HCT116 (cell line): Measurements from ENCODE around the gene ANKHD1. TPM values are rescaled to one million over a fixed set of nuclear protein-coding genes. Genes with fewer than 3 reads are reported as not detected.

Experiments
- ATAC-seq: fragments of 200-7000 bp; cut with Tn5 transposase; 2 replicates; pipeline ENCODE4 v1.9.1; 2020; ENCODE audit warnings: mild to moderate bottlenecking, moderate library complexity
- BruUV-seq: library from RNA; stranded (reverse); fragments of 400-500 nt; replicated peaks from 2 replicates; lab custom pipeline; 2021; lab: Mats Ljungman, UMichigan
- CTCF ChIA-PET: fragments of 300-600 bp; sonication (Branson Sonifier 250); formaldehyde crosslinking; loops from one replicate; lab custom pipeline; 2021; ENCODE audit warnings: antibody characterized with exemption; lab: Charles Lee
- POLR2A ChIA-PET: fragments of 300-600, 350-600 bp; sonication (Branson Sonifier 250); formaldehyde crosslinking; loops from one replicate; lab custom pipeline; 2021; ENCODE audit warnings: antibody characterized with exemption; lab: Charles Lee
- RAD21 ChIA-PET, 2 experiments: fragments of 300-600 bp; sonication (Branson Sonifier 250); formaldehyde crosslinking; loops; one replicate each; lab custom pipeline; 2023; ENCODE audit warnings: low total read pairs in 2 of 2; ENCODE audit not compliant: uncharacterized antibody in 2 of 2, unreplicated experiment in 2 of 2, low non-redundant PET in 1 of 2; lab: Charles Lee
- DNase-seq: peaks from one replicate; pipeline ENCODE4 v3.0.0-alpha.2; 2010; ENCODE audit warnings: low read depth, low spot score
- H2AFZ ChIP-seq: fragments of 200-600 bp; shearing (Covaris generic), sonication (generic); 2 replicates; pipeline ENCODE4 v1.6.1; 2017; ENCODE audit warnings: low read depth, mixed run types, mixed read lengths, antibody characterized with exemption, low read length; ENCODE audit not compliant: poor library complexity, severe bottlenecking
- H3K27ac ChIP-seq: 2 replicates; pipeline ENCODE4 v1.5.1; 2012; ENCODE audit warnings: low read depth, low read length
- H3K27me3 ChIP-seq: fragments of 200-600 bp; sonication (generic); 2 replicates; pipeline ENCODE4 v1.6.1; 2016; ENCODE audit warnings: mixed run types, low read length, mixed read lengths; ENCODE audit not compliant: insufficient read depth
- H3K36me3 ChIP-seq, 2 experiments: fragments of 200-500 bp in 1 of 2; fragments of 200-600 bp in 1 of 2; sonication (Bioruptor generic) in 1 of 2; sonication (generic) in 1 of 2; 2 replicates each; pipeline versions ENCODE4 v1.5.1 to v1.6.1; 2014 to 2016; ENCODE audit warnings: low read length in 2 of 2, inconsistent platforms in 1 of 2, mixed read lengths in 1 of 2, mixed run types in 1 of 2; ENCODE audit not compliant: insufficient read depth in 2 of 2, control insufficient read depth in 1 of 2
- H3K4me1 ChIP-seq, 2 experiments: fragments of 200-600 bp in 1 of 2; sonication (generic) in 1 of 2; 2 replicates each; pipeline versions ENCODE4 v1.5.1 to v1.6.1; 2012 to 2017; ENCODE audit warnings: low read length in 2 of 2, inconsistent platforms in 1 of 2, mild to moderate bottlenecking in 1 of 2, mixed read lengths in 1 of 2, mixed run types in 1 of 2, moderate library complexity in 1 of 2; ENCODE audit not compliant: insufficient read depth in 2 of 2, control insufficient read depth in 1 of 2
- H3K4me2 ChIP-seq: fragments of 200-600 bp; sonication (generic); 2 replicates; pipeline ENCODE4 v1.6.1; 2017; ENCODE audit warnings: mixed run types, low read length, mixed read lengths
- H3K4me3 ChIP-seq, 2 experiments: fragments of 200-600 bp in 1 of 2; sonication (generic) in 1 of 2; replicated peaks in 1 of 2; 2 replicates each; pipeline ENCODE4 v1.5.1; 2011 to 2016; ENCODE audit warnings: low read length in 2 of 2, control low read depth in 1 of 2, low read depth in 1 of 2, mild to moderate bottlenecking in 1 of 2, mixed read lengths in 1 of 2, mixed run types in 1 of 2
- H3K79me2 ChIP-seq: fragments of 200-600 bp; sonication (generic); 2 replicates; pipeline ENCODE4 v1.6.1; 2017; ENCODE audit warnings: mild to moderate bottlenecking, mixed run types, low read length, moderate library complexity, mixed read lengths; ENCODE audit not compliant: insufficient read depth
- H3K9ac ChIP-seq: fragments of 200-600 bp; sonication (generic); 2 replicates; pipeline ENCODE4 v1.6.1; 2016; ENCODE audit warnings: low read length, mixed read lengths
- H3K9me2 ChIP-seq: fragments of 200-600 bp; sonication (generic), shearing (Covaris generic); 2 replicates; pipeline ENCODE4 v1.6.1; 2017; ENCODE audit warnings: mixed run types, mild to moderate bottlenecking, moderate library complexity; ENCODE audit not compliant: insufficient read depth
- H3K9me3 ChIP-seq, 2 experiments: fragments of 200-500 bp in 1 of 2; fragments of 200-600 bp in 1 of 2; sonication (Bioruptor generic) in 1 of 2; sonication (generic) in 1 of 2; 2 replicates each; pipeline ENCODE4 v1.6.1; 2014 to 2017; ENCODE audit warnings: low read length in 2 of 2, mixed read lengths in 2 of 2, inconsistent platforms in 1 of 2, low read depth in 1 of 2, mild to moderate bottlenecking in 1 of 2, mixed run types in 1 of 2, moderate library complexity in 1 of 2; ENCODE audit not compliant: control insufficient read depth in 1 of 2, insufficient read depth in 1 of 2
- H4K20me1 ChIP-seq: fragments of 200-600 bp; sonication (generic), shearing (Covaris generic); 2 replicates; pipeline ENCODE4 v1.6.1; 2017; ENCODE audit warnings: mixed run types, mild to moderate bottlenecking, moderate library complexity; ENCODE audit not compliant: insufficient read depth
- CBX3 ChIP-seq: IDR thresholded peaks from 2 replicates; pipeline ENCODE4 v1.6.1; 2012; ENCODE audit warnings: low read depth
- CEBPB ChIP-seq: IDR thresholded peaks from 2 replicates; pipeline ENCODE4 v1.6.1; 2012; ENCODE audit warnings: low read depth
- EGR1 ChIP-seq: IDR thresholded peaks from 2 replicates; pipeline ENCODE4 v1.6.1; 2012; ENCODE audit warnings: low read depth
- EZH2 ChIP-seq: fragments of 200-600 bp; sonication (generic); IDR thresholded peaks from 2 replicates; pipeline ENCODE4 v1.6.1; 2017; ENCODE audit warnings: antibody characterized with exemption, mixed run types
- FOSL1 ChIP-seq: IDR thresholded peaks from 2 replicates; pipeline ENCODE4 v1.6.1; 2012; ENCODE audit warnings: low read depth
- JUND ChIP-seq: IDR thresholded peaks from 2 replicates; pipeline ENCODE4 v1.6.1; 2012
- POLR2AphosphoS5 ChIP-seq: IDR thresholded peaks from 2 replicates; pipeline ENCODE4 v1.6.1; 2011; ENCODE audit warnings: mild to moderate bottlenecking, low read depth, low read length, moderate library complexity
- YY1 ChIP-seq: IDR thresholded peaks from 2 replicates; pipeline ENCODE4 v1.6.1; 2011; ENCODE audit warnings: low read length, low read depth, moderate library complexity, mild to moderate bottlenecking; ENCODE audit not compliant: insufficient replicate concordance; ENCODE audit errors: extremely low read depth
- intact Hi-C: fragments of 100-400 bp; cut with micrococcal nuclease; formaldehyde crosslinking; loops from 2 replicates; pipeline ENCODE4 v1.10.0; 2022
- total RNA-seq: library from RNA; stranded (reverse); gene quantifications from one replicate; pipeline ENCODE4 v1.2.1, GENCODE V29; 2021; ENCODE audit not compliant: unreplicated experiment
- TF ChIP-seq, protein P1 (sequence below), 3 experiments: fragments of 200-600 bp in 1 of 3; sonication (generic) in 1 of 3; IDR thresholded peaks in 2 of 3; conservative IDR thresholded peaks in 1 of 3; 2 replicates each; pipeline ENCODE4 v1.5.1; 2012 to 2017; ENCODE audit warnings: low read depth in 2 of 3, low read length in 2 of 3, antibody characterized with exemption in 1 of 3, borderline replicate concordance in 1 of 3, control low read depth in 1 of 3, mild to moderate bottlenecking in 1 of 3, mixed read lengths in 1 of 3, mixed run types in 1 of 3, moderate library complexity in 1 of 3; ENCODE audit not compliant: insufficient read depth in 1 of 3
- TF ChIP-seq, protein P2 (sequence below): IDR thresholded peaks from 2 replicates; pipeline ENCODE4 v1.6.1; 2012
- TF ChIP-seq, protein P3 (sequence below): IDR thresholded peaks from 2 replicates; pipeline ENCODE4 v1.6.1; 2011; ENCODE audit warnings: mild to moderate bottlenecking, low read length, moderate library complexity; ENCODE audit not compliant: insufficient replicate concordance; ENCODE audit errors: extremely low read depth

Gene ANKHD1
- total RNA-seq, 1 experiment from 2014 or later = 80.8 TPM

DNA sequence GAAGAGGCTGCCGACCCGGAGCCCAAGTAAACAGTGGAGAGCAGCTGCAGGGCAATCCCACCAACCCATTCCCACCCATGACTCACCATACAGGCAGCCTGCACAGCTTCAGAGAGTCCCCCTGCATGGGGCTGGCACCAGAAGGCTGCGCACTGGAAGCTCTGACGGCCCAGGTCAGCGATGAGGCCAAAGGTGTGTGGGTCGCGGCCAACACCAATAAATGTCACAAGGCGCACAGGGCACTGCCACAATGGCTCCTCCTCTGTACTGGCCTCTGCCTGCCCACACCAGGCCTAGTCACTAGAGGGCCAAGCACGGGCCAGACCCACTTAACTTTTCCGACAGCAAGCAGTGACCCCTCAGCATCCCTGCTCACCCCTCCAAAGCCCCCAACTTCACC is 158.6 kb downstream of the ANKHD1 start:
- Histone ChIP-seq H2AFZ (no peak overlapping the region), H3K27me3 (no peaks in the 10 kb centered on the region), H3K4me2 (no peak overlapping the region), H3K9me2 (no peaks in the 10 kb centered on the region), H3K36me3 (0 out of 4 replicates have a peak, but pooled peaks cover 0 to 5% of the 10 kb centered on the region in 2 experiments), H3K9ac (no peak overlapping the region), H3K27ac (no peak overlapping the region), H4K20me1 (no peaks in the 10 kb centered on the region; the same call in 1 of the 2 replicates), H3K9me3 (no peaks in the 10 kb centered on the region), H3K4me1 (peaks cover 8 to 32% of the 10 kb centered on the region in 2 experiments), H3K4me3 (no peak overlapping the region), H3K79me2 (peaks cover 26% of the 10 kb centered on the region)
- DNase-seq (no peak), ATAC-seq (no peak)
- ChIA-PET RAD21 (no interaction called here), CTCF (no interaction called here), POLR2A (no interaction called here)
- no peak for TF ChIP-seq CBX3
- TF ChIP-seq EGR1 = no peak
- TF ChIP-seq, protein P1, sequence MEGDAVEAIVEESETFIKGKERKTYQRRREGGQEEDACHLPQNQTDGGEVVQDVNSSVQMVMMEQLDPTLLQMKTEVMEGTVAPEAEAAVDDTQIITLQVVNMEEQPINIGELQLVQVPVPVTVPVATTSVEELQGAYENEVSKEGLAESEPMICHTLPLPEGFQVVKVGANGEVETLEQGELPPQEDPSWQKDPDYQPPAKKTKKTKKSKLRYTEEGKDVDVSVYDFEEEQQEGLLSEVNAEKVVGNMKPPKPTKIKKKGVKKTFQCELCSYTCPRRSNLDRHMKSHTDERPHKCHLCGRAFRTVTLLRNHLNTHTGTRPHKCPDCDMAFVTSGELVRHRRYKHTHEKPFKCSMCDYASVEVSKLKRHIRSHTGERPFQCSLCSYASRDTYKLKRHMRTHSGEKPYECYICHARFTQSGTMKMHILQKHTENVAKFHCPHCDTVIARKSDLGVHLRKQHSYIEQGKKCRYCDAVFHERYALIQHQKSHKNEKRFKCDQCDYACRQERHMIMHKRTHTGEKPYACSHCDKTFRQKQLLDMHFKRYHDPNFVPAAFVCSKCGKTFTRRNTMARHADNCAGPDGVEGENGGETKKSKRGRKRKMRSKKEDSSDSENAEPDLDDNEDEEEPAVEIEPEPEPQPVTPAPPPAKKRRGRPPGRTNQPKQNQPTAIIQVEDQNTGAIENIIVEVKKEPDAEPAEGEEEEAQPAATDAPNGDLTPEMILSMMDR (IDR thresholded peaks at IDR 0.05 in 2 of 3, conservative IDR thresholded peaks at IDR 0.05 in 1 of 3; ENCODE audit: borderline replicate concordance in 1 of 3, insufficient read depth in 1 of 3, low read depth in 2 of 3, low read length in 2 of 3) = 0 out of 6 replicates have a peak, but pooled peaks of 1 of the 3 experiments have one; percentile 7
- no TSS peak for BruUV-seq
- intact Hi-C loops = loop anchor here (5.0 kb wide), 1 partner anchor 77 kb away; the partner anchor contains the start of gene TMCO6

DNA sequence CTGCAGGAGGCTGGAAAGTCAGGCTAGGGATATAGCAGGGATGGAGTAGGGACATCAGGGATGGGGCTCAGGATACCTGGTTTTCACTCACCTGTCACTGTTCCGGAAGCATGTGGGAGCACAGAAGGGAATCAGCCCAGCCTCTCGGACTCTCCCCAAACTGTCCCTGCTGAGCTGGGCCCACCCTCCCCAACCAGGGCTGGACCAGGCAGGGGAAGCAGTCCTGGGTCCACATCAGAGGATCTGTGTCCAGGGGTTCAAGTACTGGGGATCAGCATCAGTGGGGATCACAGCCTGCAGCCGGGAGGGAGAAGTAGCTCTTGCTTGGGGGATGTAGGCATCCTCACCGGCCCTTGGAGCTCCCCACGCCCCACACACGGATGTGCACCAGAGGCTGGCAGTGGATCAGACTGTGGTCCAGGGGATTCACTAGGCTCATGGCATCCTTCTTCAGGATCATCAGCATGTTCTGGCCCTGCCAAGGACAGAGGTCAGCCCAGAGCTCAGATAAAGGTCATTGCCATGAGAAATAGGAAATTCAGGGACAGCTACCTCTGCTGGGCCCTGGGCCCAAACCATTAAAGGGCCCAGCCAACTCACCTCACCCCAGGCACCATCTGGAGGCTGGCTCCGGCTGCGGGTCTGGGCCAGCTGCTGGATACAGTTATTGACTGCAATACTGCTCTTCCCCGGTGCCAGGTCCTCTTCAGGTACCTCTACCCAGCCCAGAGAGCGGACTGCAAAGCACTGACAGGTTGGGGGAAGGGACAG is 160.3 kb downstream of the ANKHD1 start:
- Histone ChIP-seq H3K27me3 (no peaks in the 10 kb centered on the region), H3K36me3 (peaks cover 0 to 5% of the 10 kb centered on the region in 2 experiments; a peak in 1 of 4 replicates), H2AFZ (no peak overlapping the region), H3K4me2 (no peak overlapping the region), H3K9ac (no peak overlapping the region), H4K20me1 (no peaks in the 10 kb centered on the region), H3K27ac (no peak overlapping the region), H3K4me3 (no peak overlapping the region), H3K79me2 (peaks cover 26% of the 10 kb centered on the region), H3K9me3 (no peaks in the 10 kb centered on the region), H3K9me2 (no peaks in the 10 kb centered on the region), H3K4me1 (peaks cover 11 to 28% of the 10 kb centered on the region in 2 experiments)
- ATAC-seq (no peak), DNase-seq (no peak)
- ChIA-PET CTCF (interaction anchor here (0.6 kb wide), 1 partner anchor 14 kb away, joined by 3 read pairs; no protein-coding TSS in a partner anchor), POLR2A (no interaction called here), RAD21 (no interaction called here)
- intact Hi-C loops = loop anchor here (5.0 kb wide), 1 partner anchor 75 kb away; the partner anchor contains the start of gene TMCO6
- no TSS peak for BruUV-seq
- TF ChIP-seq JUND (no peak), YY1 (no peak), EZH2 (no peak), FOSL1 (no peak), EGR1 (no peak), CEBPB (no peak), POLR2AphosphoS5 (no peak)
- TF ChIP-seq, protein P2, sequence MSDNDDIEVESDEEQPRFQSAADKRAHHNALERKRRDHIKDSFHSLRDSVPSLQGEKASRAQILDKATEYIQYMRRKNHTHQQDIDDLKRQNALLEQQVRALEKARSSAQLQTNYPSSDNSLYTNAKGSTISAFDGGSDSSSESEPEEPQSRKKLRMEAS = no peak
- TF ChIP-seq, protein P3, sequence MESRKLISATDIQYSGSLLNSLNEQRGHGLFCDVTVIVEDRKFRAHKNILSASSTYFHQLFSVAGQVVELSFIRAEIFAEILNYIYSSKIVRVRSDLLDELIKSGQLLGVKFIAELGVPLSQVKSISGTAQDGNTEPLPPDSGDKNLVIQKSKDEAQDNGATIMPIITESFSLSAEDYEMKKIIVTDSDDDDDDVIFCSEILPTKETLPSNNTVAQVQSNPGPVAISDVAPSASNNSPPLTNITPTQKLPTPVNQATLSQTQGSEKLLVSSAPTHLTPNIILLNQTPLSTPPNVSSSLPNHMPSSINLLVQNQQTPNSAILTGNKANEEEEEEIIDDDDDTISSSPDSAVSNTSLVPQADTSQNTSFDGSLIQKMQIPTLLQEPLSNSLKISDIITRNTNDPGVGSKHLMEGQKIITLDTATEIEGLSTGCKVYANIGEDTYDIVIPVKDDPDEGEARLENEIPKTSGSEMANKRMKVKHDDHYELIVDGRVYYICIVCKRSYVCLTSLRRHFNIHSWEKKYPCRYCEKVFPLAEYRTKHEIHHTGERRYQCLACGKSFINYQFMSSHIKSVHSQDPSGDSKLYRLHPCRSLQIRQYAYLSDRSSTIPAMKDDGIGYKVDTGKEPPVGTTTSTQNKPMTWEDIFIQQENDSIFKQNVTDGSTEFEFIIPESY = no peak
